Keratinocyte (primary cell): ENCODE results near the gene TEX101. TPM values are rescaled to one million over a fixed set of nuclear protein-coding genes. Genes with fewer than 3 reads are reported as not detected.

ENCODE experiments used
- DNase-seq: peaks from one replicate; pipeline ENCODE4 v3.0.0-alpha.2; 2011; ENCODE audit warnings: low read depth, missing footprints, low spot score
- FAIRE-seq: peaks from 2 replicates; lab custom pipeline; 2011; peaks lifted over from hg19 to GRCh38; lab: Jason Lieb, UNC
- H2AFZ ChIP-seq: 2 replicates; pipeline ENCODE4 v1.6.0; 2012; ENCODE audit warnings: low read length, control low read depth, inconsistent platforms; ENCODE audit not compliant: control insufficient read depth
- H3K27ac ChIP-seq: 2 replicates; pipeline ENCODE4 v1.5.1; 2011; ENCODE audit warnings: low read length; ENCODE audit not compliant: control insufficient read depth, insufficient read depth
- H3K27me3 ChIP-seq: 3 replicates; pipeline ENCODE4 v1.6.0; 2011; ENCODE audit warnings: low read length; ENCODE audit not compliant: control insufficient read depth, insufficient read depth; ENCODE audit errors: extremely low read depth
- H3K36me3 ChIP-seq, 2 experiments: 2 replicates in 1 of 2; 3 replicates in 1 of 2; pipeline ENCODE4 v1.5.1; 2011; ENCODE audit warnings: low read length in 2 of 2, mild to moderate bottlenecking in 1 of 2; ENCODE audit not compliant: control insufficient read depth in 2 of 2, insufficient read depth in 2 of 2; ENCODE audit errors: extremely low read depth in 1 of 2
- H3K4me1 ChIP-seq: 3 replicates; pipeline ENCODE4 v1.5.1; 2011; ENCODE audit warnings: low read length; ENCODE audit not compliant: control insufficient read depth, insufficient read depth; ENCODE audit errors: extremely low read depth
- H3K4me2 ChIP-seq: 3 replicates; pipeline ENCODE4 v1.6.0; 2011; ENCODE audit warnings: low read depth, low read length; ENCODE audit not compliant: control insufficient read depth, insufficient read depth; ENCODE audit errors: extremely low read depth
- H3K4me3 ChIP-seq, 3 experiments: fragments of 200-600 bp in 1 of 3; sonication (generic) in 1 of 3; 2 replicates in 2 of 3; 3 replicates in 1 of 3; pipeline ENCODE4 v1.5.1; 2011 to 2016; ENCODE audit warnings: low read length in 3 of 3, mild to moderate bottlenecking in 3 of 3, control low read depth in 2 of 3, inconsistent platforms in 1 of 3, low read depth in 1 of 3, mixed read lengths in 1 of 3, mixed run types in 1 of 3, moderate library complexity in 1 of 3; ENCODE audit not compliant: control insufficient read depth in 2 of 3, insufficient read depth in 2 of 3; ENCODE audit errors: extremely low read depth in 1 of 3
- H3K79me2 ChIP-seq: 2 replicates; pipeline ENCODE4 v1.6.0; 2012; ENCODE audit warnings: low read length; ENCODE audit not compliant: control insufficient read depth, insufficient read depth
- H3K9ac ChIP-seq: 3 replicates; pipeline ENCODE4 v1.6.0; 2011; ENCODE audit warnings: low read length; ENCODE audit not compliant: control insufficient read depth, insufficient read depth; ENCODE audit errors: extremely low read depth
- H3K9me1 ChIP-seq: 3 replicates; pipeline ENCODE4 v1.6.0; 2011; ENCODE audit warnings: low read length; ENCODE audit not compliant: control insufficient read depth, insufficient read depth; ENCODE audit errors: extremely low read depth
- H3K9me3 ChIP-seq: 2 replicates; pipeline ENCODE4 v1.5.1; 2012; ENCODE audit warnings: low read depth, low read length; ENCODE audit not compliant: control insufficient read depth
- H4K20me1 ChIP-seq: 3 replicates; pipeline ENCODE4 v1.6.0; 2011; ENCODE audit warnings: low read length; ENCODE audit not compliant: control insufficient read depth, insufficient read depth; ENCODE audit errors: extremely low read depth
- EZH2 ChIP-seq: IDR thresholded peaks from one replicate; pipeline ENCODE4 v1.6.1; 2012; ENCODE audit warnings: inconsistent platforms, mild to moderate bottlenecking, low read length, moderate library complexity
- dilution Hi-C: fragments of 300-500 bp; cut with MboI; formaldehyde crosslinking; loops from one replicate; pipeline ENCODE4 v1.7.0; 2020; ENCODE audit warnings: low sequenced_read_pairs; ENCODE audit not compliant: extremely low pct_ligation_motif_present
- polyA plus RNA-seq, 5 experiments: library from polyadenylated mRNA; depleted of rRNA in 3 of 5; stranded (reverse) in 3 of 5; stranded (forward) in 1 of 5; unstranded in 1 of 5; fragments of >200 nt; gene quantifications; 1 replicate in 1 of 5; 2 replicates in 3 of 5; 3 replicates in 1 of 5; pipeline versions ENCODE4 v1.2.1 to v1.2.3, GENCODE V29; 2011 to 2012; ENCODE audit warnings: missing spikeins in 2 of 5, low read depth in 1 of 5, low replicate concordance in 1 of 5
- TF ChIP-seq, protein P1 (sequence below), 3 experiments: IDR thresholded peaks in 1 of 3; conservative IDR thresholded peaks in 1 of 3; optimal IDR thresholded peaks in 1 of 3; 2 replicates in 2 of 3; 3 replicates in 1 of 3; pipeline versions ENCODE3 to v1.5.1; 2011; ENCODE audit warnings: low read length in 3 of 3, mild to moderate bottlenecking in 3 of 3, moderate library complexity in 2 of 3, control low read depth in 1 of 3, inconsistent platforms in 1 of 3; ENCODE audit not compliant: insufficient read depth in 2 of 3; ENCODE audit errors: extremely low read depth in 1 of 3

Gene TEX101
- polyA plus RNA-seq, 1 donor (not counting 4 experiments of a cell fraction or from before 2014, with no cell fraction given): not detected

DNA sequence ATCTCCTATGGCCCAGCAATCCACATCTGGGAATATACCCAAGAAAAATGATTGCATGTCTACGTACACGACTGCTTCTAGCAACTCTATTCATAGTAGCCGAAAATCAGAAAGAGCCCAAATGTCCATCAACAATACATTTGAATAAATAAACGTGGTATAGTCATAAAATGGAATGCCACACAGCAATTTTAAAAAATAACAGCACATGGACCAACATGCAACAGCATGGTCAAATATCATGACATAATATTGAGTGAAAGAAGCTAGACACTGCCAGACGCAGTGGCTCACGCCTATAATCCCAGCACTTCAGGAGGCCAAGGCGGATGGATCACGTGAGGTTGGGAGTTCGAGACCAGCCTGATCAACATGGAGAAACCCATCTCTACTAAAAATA is 16.3 kb downstream of the TEX101 start:
- Histone ChIP-seq H3K9ac (peak overlapping the region; percentile 34), H3K4me3 (no peak overlapping the region), H3K9me3 (no peaks in the 10 kb centered on the region), H4K20me1 (no peaks in the 10 kb centered on the region), H3K36me3 (no peaks in the 10 kb centered on the region), H3K27me3 (no peaks in the 10 kb centered on the region), H3K4me1 (peaks cover 2% of the 10 kb centered on the region), H3K4me2 (peak overlapping the region; percentile 30), H3K9me1 (no peaks in the 10 kb centered on the region), H3K27ac (peak overlapping the region; percentile 59), H3K79me2 (no peaks in the 10 kb centered on the region), H2AFZ (no peak overlapping the region)
- DNase-seq: no peak
- dilution Hi-C loops: no loop called here
- TF ChIP-seq, protein P1, sequence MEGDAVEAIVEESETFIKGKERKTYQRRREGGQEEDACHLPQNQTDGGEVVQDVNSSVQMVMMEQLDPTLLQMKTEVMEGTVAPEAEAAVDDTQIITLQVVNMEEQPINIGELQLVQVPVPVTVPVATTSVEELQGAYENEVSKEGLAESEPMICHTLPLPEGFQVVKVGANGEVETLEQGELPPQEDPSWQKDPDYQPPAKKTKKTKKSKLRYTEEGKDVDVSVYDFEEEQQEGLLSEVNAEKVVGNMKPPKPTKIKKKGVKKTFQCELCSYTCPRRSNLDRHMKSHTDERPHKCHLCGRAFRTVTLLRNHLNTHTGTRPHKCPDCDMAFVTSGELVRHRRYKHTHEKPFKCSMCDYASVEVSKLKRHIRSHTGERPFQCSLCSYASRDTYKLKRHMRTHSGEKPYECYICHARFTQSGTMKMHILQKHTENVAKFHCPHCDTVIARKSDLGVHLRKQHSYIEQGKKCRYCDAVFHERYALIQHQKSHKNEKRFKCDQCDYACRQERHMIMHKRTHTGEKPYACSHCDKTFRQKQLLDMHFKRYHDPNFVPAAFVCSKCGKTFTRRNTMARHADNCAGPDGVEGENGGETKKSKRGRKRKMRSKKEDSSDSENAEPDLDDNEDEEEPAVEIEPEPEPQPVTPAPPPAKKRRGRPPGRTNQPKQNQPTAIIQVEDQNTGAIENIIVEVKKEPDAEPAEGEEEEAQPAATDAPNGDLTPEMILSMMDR (optimal IDR thresholded peaks at IDR 0.05 in 1 of 3, IDR thresholded peaks at IDR 0.05 in 1 of 3, conservative IDR thresholded peaks at IDR 0.05 in 1 of 3; ENCODE audit: extremely low read depth in 1 of 3, insufficient read depth in 2 of 3, low read length in 3 of 3): no peak
- TF ChIP-seq EZH2: no peak
- peak; percentile 95 for FAIRE-seq

- Histone ChIP-seq H4K20me1 (no peaks in the 10 kb centered on the region), H3K9ac (no peak overlapping the region), H3K27me3 (no peaks in the 10 kb centered on the region), H3K9me3 (no peaks in the 10 kb centered on the region), H3K36me3 (no peaks in the 10 kb centered on the region), H3K27ac (no peak overlapping the region), H2AFZ (no peak overlapping the region), H3K9me1 (no peaks in the 10 kb centered on the region), H3K4me3 (no peak overlapping the region), H3K79me2 (no peaks in the 10 kb centered on the region), H3K4me1 (peaks cover 7% of the 10 kb centered on the region), H3K4me2 (no peak overlapping the region)
- DNase-seq (no peak), FAIRE-seq (no peak)
- TF ChIP-seq, protein P1 (optimal IDR thresholded peaks at IDR 0.05 in 1 of 3, IDR thresholded peaks at IDR 0.05 in 1 of 3, conservative IDR thresholded peaks at IDR 0.05 in 1 of 3; ENCODE audit: extremely low read depth in 1 of 3, insufficient read depth in 2 of 3, low read length in 3 of 3): no peak
- no peak for TF ChIP-seq EZH2
- dilution Hi-C loops: no loop called here
These were observed 18.6 kb downstream of the TEX101 start for GRCh38 chr19:43433358-43433673.
